ENCODE results near the gene HSDL2.

HSDL2 gene

GRCh38 chr9:112445196-112445595, 65.3 kb downstream of the HSDL2 start:
- H2BK5ac ChIP-seq (ENCODE audit: low read length) = no peak overlapping the region
- no peak overlapping the region for H3K4me3 ChIP-seq (ENCODE audit: low read length in 2 of 2)
- H3K23ac ChIP-seq (ENCODE audit: low read depth, low read length, poor library complexity) = no peak overlapping the region
- no peak overlapping the region for H3K4ac ChIP-seq (ENCODE audit: low read length)
- no peak overlapping the region for H4K8ac ChIP-seq (ENCODE audit: low read depth, low read length)
- no peaks in the 10 kb centered on the region for H3K79me1 ChIP-seq (ENCODE audit: low read depth, low read length)
- no peak overlapping the region for H2BK12ac ChIP-seq (ENCODE audit: low read length)
- H3K18ac ChIP-seq (ENCODE audit: low read length) = no peak overlapping the region
- no peaks in the 10 kb centered on the region for H3K27me3 ChIP-seq (ENCODE audit: control insufficient read depth in 3 of 3, insufficient read depth in 3 of 3, low read depth in 1 of 3, low read length in 3 of 3)
- no peak overlapping the region for H2BK15ac ChIP-seq (ENCODE audit: low read length)
- no peak overlapping the region for H3K14ac ChIP-seq (ENCODE audit: low read length)
- no peaks in the 10 kb centered on the region for H3K4me1 ChIP-seq (ENCODE audit: control insufficient read depth in 2 of 2, insufficient read depth in 1 of 2, low read depth in 1 of 2, low read length in 2 of 2)
- no peak overlapping the region for H3K4me2 ChIP-seq (ENCODE audit: insufficient read depth, low read length, poor library complexity, severe bottlenecking)
- no peak overlapping the region for H3K27ac ChIP-seq (replicated peaks; ENCODE audit: low read length)
- no peaks in the 10 kb centered on the region for H3K9me3 ChIP-seq (replicated peaks in 1 of 2; ENCODE audit: control insufficient read depth in 2 of 2, insufficient read depth in 1 of 2, low read depth in 1 of 2, low read length in 2 of 2)
- no peak overlapping the region for H2BK120ac ChIP-seq (ENCODE audit: low read depth, low read length)
- H2AFZ ChIP-seq (ENCODE audit: low read length) = no peak overlapping the region
- no peak overlapping the region for H3K9ac ChIP-seq (ENCODE audit: low read depth, low read length, poor library complexity)
- WGBS, 2 donors (ENCODE audit: extremely low coverage in 2 of 2, insufficient read length in 2 of 2, insufficient replicate concordance in 1 of 2) = no CpG with 5 or more reads among the region's 1 CpG
- H3K36me3 ChIP-seq (replicated peaks in 1 of 2; ENCODE audit: control insufficient read depth in 2 of 2, insufficient read depth in 2 of 2, low read length in 2 of 2) = peaks cover 2 to 38% of the 10 kb centered on the region in 2 donors
- no peak for DNase-seq (ENCODE audit: low spot score)
- H2AK5ac ChIP-seq (ENCODE audit: low read depth, low read length) = no peak overlapping the region
- no peak overlapping the region for H4K91ac ChIP-seq (ENCODE audit: low read depth, low read length, poor library complexity)

DNA sequence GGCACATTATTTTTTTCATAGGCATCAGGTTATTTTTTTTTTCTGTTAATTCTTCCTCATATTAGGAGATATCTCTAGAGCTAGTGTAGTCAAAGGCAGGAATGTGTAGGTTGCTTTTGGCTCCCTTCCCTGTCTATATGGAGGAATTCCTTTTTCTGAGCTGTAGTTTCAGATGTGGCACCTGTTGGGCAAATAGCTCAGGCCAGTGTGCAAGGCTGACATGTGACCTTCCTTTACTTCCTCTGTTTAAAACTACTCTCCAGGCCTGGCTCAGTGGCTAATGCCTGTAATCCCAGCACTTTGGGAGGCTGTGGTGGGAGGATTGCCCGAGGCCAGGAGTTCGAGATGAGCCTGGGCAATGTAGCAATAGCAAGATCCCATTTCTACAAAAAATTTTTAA, 66.2 kb downstream of the HSDL2 start:
- no peak overlapping the region for H2AK5ac ChIP-seq (ENCODE audit: low read depth, low read length)
- no peak overlapping the region for H3K4me2 ChIP-seq (ENCODE audit: insufficient read depth, low read length, poor library complexity, severe bottlenecking)
- H3K4me3 ChIP-seq (ENCODE audit: low read length in 2 of 2) = no peak overlapping the region
- no peaks in the 10 kb centered on the region for H3K9me3 ChIP-seq (replicated peaks in 1 of 2; ENCODE audit: control insufficient read depth in 2 of 2, insufficient read depth in 1 of 2, low read depth in 1 of 2, low read length in 2 of 2)
- no peaks in the 10 kb centered on the region for H3K79me1 ChIP-seq (ENCODE audit: low read depth, low read length)
- no peaks in the 10 kb centered on the region for H3K27me3 ChIP-seq (ENCODE audit: control insufficient read depth in 3 of 3, insufficient read depth in 3 of 3, low read depth in 1 of 3, low read length in 3 of 3)
- no peak for DNase-seq (ENCODE audit: low spot score)
- H3K4ac ChIP-seq (ENCODE audit: low read length) = no peak overlapping the region
- no peak overlapping the region for H2BK12ac ChIP-seq (ENCODE audit: low read length)
- no peak overlapping the region for H2AFZ ChIP-seq (ENCODE audit: low read length)
- no peak overlapping the region for H3K18ac ChIP-seq (ENCODE audit: low read length)
- no peak overlapping the region for H2BK5ac ChIP-seq (ENCODE audit: low read length)
- no peak overlapping the region for H2BK120ac ChIP-seq (ENCODE audit: low read depth, low read length)
- WGBS, 2 donors (ENCODE audit: extremely low coverage in 2 of 2, insufficient read length in 2 of 2, insufficient replicate concordance in 1 of 2) = no CpG with 5 or more reads among the region's 2 CpGs
- no peak overlapping the region for H4K8ac ChIP-seq (ENCODE audit: low read depth, low read length)
- H3K27ac ChIP-seq (replicated peaks; ENCODE audit: low read length) = no peak overlapping the region
- peaks cover 2 to 33% of the 10 kb centered on the region in 2 donors for H3K36me3 ChIP-seq (replicated peaks in 1 of 2; ENCODE audit: control insufficient read depth in 2 of 2, insufficient read depth in 2 of 2, low read length in 2 of 2)
- no peak overlapping the region for H3K23ac ChIP-seq (ENCODE audit: low read depth, low read length, poor library complexity)
- H3K14ac ChIP-seq (ENCODE audit: low read length) = no peak overlapping the region
- no peak overlapping the region for H2BK15ac ChIP-seq (ENCODE audit: low read length)
- H4K91ac ChIP-seq (ENCODE audit: low read depth, low read length, poor library complexity) = no peak overlapping the region
- H3K4me1 ChIP-seq (ENCODE audit: control insufficient read depth in 2 of 2, insufficient read depth in 1 of 2, low read depth in 1 of 2, low read length in 2 of 2) = no peaks in the 10 kb centered on the region
- H3K9ac ChIP-seq (ENCODE audit: low read depth, low read length, poor library complexity) = no peak overlapping the region

DNA sequence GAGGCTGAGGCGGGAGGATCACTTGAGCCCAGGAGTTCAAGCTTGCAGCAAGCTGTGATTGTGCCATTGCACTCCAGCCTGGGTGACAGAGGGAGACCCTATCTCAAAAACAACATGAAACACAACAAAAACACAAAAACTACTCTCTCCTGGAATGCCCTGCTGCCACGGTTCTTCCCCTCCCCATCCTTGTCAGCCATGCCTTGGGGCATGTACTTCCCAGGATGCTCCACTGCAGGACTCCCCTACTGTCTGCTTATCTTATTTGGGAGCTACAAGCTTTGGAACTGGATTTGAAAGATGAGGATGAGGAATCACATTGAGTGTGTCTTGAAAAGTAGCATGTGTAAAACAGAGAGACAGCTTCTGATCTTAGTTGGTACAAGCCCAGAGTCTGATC, 66.6 kb downstream of the HSDL2 start:
- WGBS, 2 donors (ENCODE audit: extremely low coverage in 2 of 2, insufficient read length in 2 of 2, insufficient replicate concordance in 1 of 2) = no CpG with 5 or more reads among the region's 2 CpGs
- H3K4me2 ChIP-seq (ENCODE audit: insufficient read depth, low read length, poor library complexity, severe bottlenecking) = no peak overlapping the region
- H3K9me3 ChIP-seq (replicated peaks in 1 of 2; ENCODE audit: control insufficient read depth in 2 of 2, insufficient read depth in 1 of 2, low read depth in 1 of 2, low read length in 2 of 2) = no peaks in the 10 kb centered on the region
- DNase-seq (ENCODE audit: low spot score) = no peak
- H2BK120ac ChIP-seq (ENCODE audit: low read depth, low read length) = no peak overlapping the region
- H3K14ac ChIP-seq (ENCODE audit: low read length) = no peak overlapping the region
- H3K18ac ChIP-seq (ENCODE audit: low read length) = no peak overlapping the region
- H3K4me1 ChIP-seq (ENCODE audit: control insufficient read depth in 2 of 2, insufficient read depth in 1 of 2, low read depth in 1 of 2, low read length in 2 of 2) = no peaks in the 10 kb centered on the region
- no peak overlapping the region for H2BK15ac ChIP-seq (ENCODE audit: low read length)
- H3K4ac ChIP-seq (ENCODE audit: low read length) = no peak overlapping the region
- peaks cover 2 to 29% of the 10 kb centered on the region in 2 donors for H3K36me3 ChIP-seq (replicated peaks in 1 of 2; ENCODE audit: control insufficient read depth in 2 of 2, insufficient read depth in 2 of 2, low read length in 2 of 2)
- no peak overlapping the region for H3K27ac ChIP-seq (replicated peaks; ENCODE audit: low read length)
- no peak overlapping the region for H3K9ac ChIP-seq (ENCODE audit: low read depth, low read length, poor library complexity)
- no peaks in the 10 kb centered on the region for H3K27me3 ChIP-seq (ENCODE audit: control insufficient read depth in 3 of 3, insufficient read depth in 3 of 3, low read depth in 1 of 3, low read length in 3 of 3)
- H2AK5ac ChIP-seq (ENCODE audit: low read depth, low read length) = no peak overlapping the region
- no peaks in the 10 kb centered on the region for H3K79me1 ChIP-seq (ENCODE audit: low read depth, low read length)
- H2BK12ac ChIP-seq (ENCODE audit: low read length) = no peak overlapping the region
- H2AFZ ChIP-seq (ENCODE audit: low read length) = no peak overlapping the region
- no peak overlapping the region for H4K8ac ChIP-seq (ENCODE audit: low read depth, low read length)
- no peak overlapping the region for H4K91ac ChIP-seq (ENCODE audit: low read depth, low read length, poor library complexity)
- H3K4me3 ChIP-seq (ENCODE audit: low read length in 2 of 2) = no peak overlapping the region
- no peak overlapping the region for H3K23ac ChIP-seq (ENCODE audit: low read depth, low read length, poor library complexity)
- no peak overlapping the region for H2BK5ac ChIP-seq (ENCODE audit: low read length)

DNA sequence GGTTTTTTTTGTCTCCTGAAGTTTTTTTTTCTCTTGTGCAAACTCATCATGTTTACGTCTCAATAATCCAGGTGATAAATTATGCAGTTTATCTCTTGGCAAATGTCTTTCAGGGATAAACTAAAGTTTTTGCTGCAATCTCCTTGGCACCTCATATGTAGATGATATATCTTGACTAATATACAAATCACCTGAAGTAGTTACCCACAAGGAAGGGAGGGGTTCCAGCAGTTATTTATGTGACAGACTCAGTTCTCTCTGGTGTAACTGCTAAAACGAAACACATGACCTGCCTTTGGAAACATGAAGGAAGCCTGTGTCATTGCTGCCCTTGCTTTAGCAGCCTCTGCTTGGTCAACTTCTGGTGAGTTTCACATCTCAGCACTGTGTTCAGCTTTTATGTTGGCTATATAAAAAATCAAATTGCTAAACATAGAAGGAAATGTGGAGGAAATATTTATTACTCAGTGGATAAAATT, 67.4 kb downstream of the HSDL2 start:
- Histone ChIP-seq H3K27ac (replicated peaks; ENCODE audit: low read length) (peak overlapping the region; percentile 36), H3K14ac (ENCODE audit: low read length) (no peak overlapping the region), H3K36me3 (replicated peaks in 1 of 2; ENCODE audit: control insufficient read depth in 2 of 2, insufficient read depth in 2 of 2, low read length in 2 of 2) (peaks cover 2 to 21% of the 10 kb centered on the region in 2 donors), H3K27me3 (ENCODE audit: control insufficient read depth in 3 of 3, insufficient read depth in 3 of 3, low read depth in 1 of 3, low read length in 3 of 3) (no peaks in the 10 kb centered on the region), H3K9me3 (replicated peaks in 1 of 2; ENCODE audit: control insufficient read depth in 2 of 2, insufficient read depth in 1 of 2, low read depth in 1 of 2, low read length in 2 of 2) (no peaks in the 10 kb centered on the region), H3K4ac (ENCODE audit: low read length) (no peak overlapping the region), H2BK15ac (ENCODE audit: low read length) (no peak overlapping the region), H4K91ac (ENCODE audit: low read depth, low read length, poor library complexity) (no peak overlapping the region), H3K23ac (ENCODE audit: low read depth, low read length, poor library complexity) (no peak overlapping the region), H3K9ac (ENCODE audit: low read depth, low read length, poor library complexity) (no peak overlapping the region), H2BK12ac (ENCODE audit: low read length) (no peak overlapping the region), H2BK120ac (ENCODE audit: low read depth, low read length) (no peak overlapping the region), H3K4me3 (ENCODE audit: low read length in 2 of 2) (no peak overlapping the region), H4K8ac (ENCODE audit: low read depth, low read length) (no peak overlapping the region), H3K4me1 (ENCODE audit: control insufficient read depth in 2 of 2, insufficient read depth in 1 of 2, low read depth in 1 of 2, low read length in 2 of 2) (no peaks in the 10 kb centered on the region), H3K4me2 (ENCODE audit: insufficient read depth, low read length, poor library complexity, severe bottlenecking) (no peak overlapping the region), H2BK5ac (ENCODE audit: low read length) (no peak overlapping the region), H2AK5ac (ENCODE audit: low read depth, low read length) (no peak overlapping the region), H3K18ac (ENCODE audit: low read length) (no peak overlapping the region), H3K79me1 (ENCODE audit: low read depth, low read length) (no peaks in the 10 kb centered on the region), H2AFZ (ENCODE audit: low read length) (no peak overlapping the region)
- WGBS, 2 donors (ENCODE audit: extremely low coverage in 2 of 2, insufficient read length in 2 of 2, insufficient replicate concordance in 1 of 2) = no CpG with 5 or more reads among the region's 2 CpGs
- DNase-seq (ENCODE audit: low spot score) = no peak
